Peyer's patch (tissue), 4 donors: Measurements from ENCODE around the gene GPC6.

Experiments
- CTCF ChIP-seq, 6 experiments: fragments of 450-650 bp in 4 of 6; fragments of 200-600 bp in 2 of 6; sonication (generic) in 1 of 6; IDR thresholded peaks; one replicate each; pipeline ENCODE4 v1.5.1; 2017 to 2019; ENCODE audit warnings: antibody characterized with exemption in 6 of 6, mild to moderate bottlenecking in 3 of 6, moderate library complexity in 1 of 6
- POLR2A ChIP-seq, 2 donors: fragments of 450-650 bp; IDR thresholded peaks; one replicate each; pipeline ENCODE4 v1.5.1; 2017; ENCODE audit warnings: antibody characterized with exemption in 2 of 2, mild to moderate bottlenecking in 2 of 2, moderate library complexity in 2 of 2

DNA sequence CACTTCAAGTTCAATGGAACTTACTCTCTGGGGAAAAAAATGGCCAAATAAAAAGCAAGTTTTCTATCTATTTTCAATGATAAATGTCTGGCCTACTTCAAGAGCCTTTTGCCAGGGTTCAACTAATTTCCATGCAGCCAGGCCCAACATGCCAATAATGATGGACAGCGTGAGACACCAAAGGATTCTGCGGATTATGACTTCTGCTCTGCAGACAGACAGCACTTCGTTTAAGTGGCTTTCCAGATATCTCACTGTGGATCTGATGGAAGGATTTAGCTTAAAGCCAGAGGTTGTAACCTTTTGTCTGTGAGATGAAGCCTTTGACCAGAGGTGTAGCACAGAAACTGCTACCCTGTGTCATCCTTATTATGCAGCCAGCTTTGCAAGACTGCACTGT is 638.6 kb downstream of the GPC6 start:
- TF ChIP-seq CTCF (IDR thresholded peaks at IDR 0.05) (no peak), POLR2A (IDR thresholded peaks at IDR 0.05) (no peak)
